Tibial artery (tissue), 4 donors: ENCODE data around the gene ZKSCAN3.
"Not testable (repeated sequence)": the region's sequence is repeated elsewhere in the genome, so short reads cannot be mapped to it uniquely, and the experiment has no call there.

Experiments used
- DNase-seq, 2 donors: peaks; one replicate each; pipeline ENCODE4 v3.0.0-alpha.2; 2019
- H3K27ac ChIP-seq, 2 donors: fragments of 200-600 bp; sonication (generic) in 1 of 2; 1 replicate in 1 of 2; 2 replicates in 1 of 2; pipeline ENCODE4 v1.5.1; 2018 to 2019; ENCODE audit warnings: mild to moderate bottlenecking in 1 of 2
- H3K27me3 ChIP-seq, 2 donors: fragments of 200-600 bp; sonication (generic) in 1 of 2; one replicate each; pipeline versions ENCODE4 v1.5.1 to v1.6.0; 2016 to 2019
- H3K36me3 ChIP-seq, 3 donors: fragments of 200-600 bp; sonication (generic) in 2 of 3; one replicate each; pipeline ENCODE4 v1.5.1; 2016 to 2019; ENCODE audit warnings: mild to moderate bottlenecking in 2 of 3
- H3K4me1 ChIP-seq, 4 donors: fragments of 200-600 bp; sonication (generic) in 2 of 4; 1 replicate in 3 of 4; 2 replicates in 1 of 4; pipeline ENCODE4 v1.5.1; 2016 to 2019
- H3K4me3 ChIP-seq, 2 donors: fragments of 200-600 bp; sonication (generic) in 1 of 2; 1 replicate in 1 of 2; 2 replicates in 1 of 2; pipeline ENCODE4 v1.5.1; 2018 to 2019; ENCODE audit warnings: mild to moderate bottlenecking in 2 of 2
- H3K9me3 ChIP-seq, 3 donors: fragments of 200-600 bp; sonication (generic) in 1 of 3; one replicate each; pipeline ENCODE4 v1.5.1; 2016 to 2019
- CTCF ChIP-seq, 2 experiments: fragments of 200-600 bp in 1 of 2; fragments of 450-650 bp in 1 of 2; IDR thresholded peaks; one replicate each; pipeline ENCODE4 v1.5.1; 2017 to 2019; ENCODE audit warnings: antibody characterized with exemption in 2 of 2, mild to moderate bottlenecking in 1 of 2, moderate library complexity in 1 of 2
- intact Hi-C: fragments of 100-400 bp; cut with DNase I; formaldehyde crosslinking; loops from one replicate; pipeline ENCODE4 v1.15.0; 2023; ENCODE audit warnings: low total_unique reads

ZKSCAN3 gene

GRCh38 chr6:28349892-28350737 is at the start of gene ZKSCAN3:
Gene ZKSCAN3, plus strand, starts transcription at chr6:28349947. Its CDS starts 9,640 bp downstream, at chr6:28359587.
- Histone ChIP-seq H3K27ac (peak within 1 kb of the TSS; percentile 70), H3K4me1 (peaks cover 0 to 18% (median 16%) of the 10 kb centered on the region in 4 donors), H3K4me3 (peak within 1 kb of the TSS; percentile 66), H3K27me3 (no peaks in the 10 kb centered on the region), H3K9me3 (no peaks in the 10 kb centered on the region), H3K36me3 (no peaks in the 10 kb centered on the region)
- no peak for TF ChIP-seq CTCF (IDR thresholded peaks at IDR 0.05)
- intact Hi-C loops = loop anchor here (10.0 kb wide), 2 partner anchors 95 to 125 kb away; partner anchors contain the start of genes NKAPL, ZKSCAN4 and ZSCAN9
- DNase-seq = peak; percentile 79 to 90

GRCh38 chr6:28303570-28303969 is 46.2 kb upstream of the ZKSCAN3 start:
- Histone ChIP-seq H3K27me3 (no peaks in the 10 kb centered on the region), H3K36me3 (peaks cover 19 to 40% (median 31%) of the 10 kb centered on the region in 3 donors), H3K27ac (no peak overlapping the region), H3K4me3 (no peak overlapping the region), H3K4me1 (no peaks in the 10 kb centered on the region), H3K9me3 (peaks cover 0 to 4% (median 3%) of the 10 kb centered on the region in 3 donors)
- no peak for DNase-seq
- intact Hi-C loops = no loop called here
- no peak for TF ChIP-seq CTCF (IDR thresholded peaks at IDR 0.05)

- H3K27ac ChIP-seq, H3K4me3 ChIP-seq, DNase-seq, intact Hi-C loops, H3K27me3 ChIP-seq, H3K9me3 ChIP-seq, H3K4me1 ChIP-seq: not testable (repeated sequence)
- H3K36me3 ChIP-seq = peaks cover 6 to 26% (median 11%) of the 10 kb centered on the region in 3 donors
These were observed 43.4 kb upstream of the ZKSCAN3 start for GRCh38 chr6:28306363-28306762.

GRCh38 chr6:28311139-28311823 is 38.5 kb upstream of the ZKSCAN3 start:
- no peak for DNase-seq
- peaks cover 0 to 10% (median 8%) of the 10 kb centered on the region in 3 donors for H3K9me3 ChIP-seq
- H3K4me3 ChIP-seq = no peak overlapping the region
- no peaks in the 10 kb centered on the region for H3K4me1 ChIP-seq
- intact Hi-C loops = no loop called here
- TF ChIP-seq CTCF (IDR thresholded peaks at IDR 0.05) = no peak
- H3K27ac ChIP-seq = no peak overlapping the region
- H3K27me3 ChIP-seq = no peaks in the 10 kb centered on the region
- H3K36me3 ChIP-seq = peaks cover 13 to 40% (median 18%) of the 10 kb centered on the region in 3 donors

- Histone ChIP-seq H3K4me1 (no peaks in the 10 kb centered on the region), H3K4me3 (no peak overlapping the region), H3K27me3 (no peaks in the 10 kb centered on the region), H3K36me3 (peaks cover 13 to 42% (median 18%) of the 10 kb centered on the region in 3 donors), H3K27ac (no peak overlapping the region), H3K9me3 (peaks cover 0 to 9% (median 7%) of the 10 kb centered on the region in 3 donors)
- TF ChIP-seq CTCF (IDR thresholded peaks at IDR 0.05) = no peak
- no peak for DNase-seq
- intact Hi-C loops = no loop called here
These were observed 36.8 kb upstream of the ZKSCAN3 start for GRCh38 chr6:28312939-28313338.

- DNase-seq = no peak
- no peak for TF ChIP-seq CTCF (IDR thresholded peaks at IDR 0.05)
- no peak overlapping the region for H3K27ac ChIP-seq
- peaks cover 0 to 16% (median 13%) of the 10 kb centered on the region in 3 donors for H3K9me3 ChIP-seq
- H3K4me1 ChIP-seq = no peaks in the 10 kb centered on the region
- H3K4me3 ChIP-seq = no peak overlapping the region
- intact Hi-C loops = no loop called here
- H3K36me3 ChIP-seq = peaks cover 13 to 54% (median 21%) of the 10 kb centered on the region in 3 donors
- no peaks in the 10 kb centered on the region for H3K27me3 ChIP-seq
These were observed 34.1 kb upstream of the ZKSCAN3 start for GRCh38 chr6:28315628-28316027.

GRCh38 chr6:28317866-28318265 is 31.9 kb upstream of the ZKSCAN3 start:
- H3K27me3 ChIP-seq = not testable (repeated sequence)

More at GRCh38 chr6:28317866-28318265, 31.9 kb upstream of the ZKSCAN3 start:
- Histone ChIP-seq H3K36me3 (peaks cover 10 to 50% (median 34%) of the 10 kb centered on the region in 3 donors), H3K9me3 (peaks cover 0 to 17% (median 14%) of the 10 kb centered on the region in 3 donors)
- H3K4me1 ChIP-seq, intact Hi-C loops, DNase-seq, H3K4me3 ChIP-seq, H3K27ac ChIP-seq: not testable (repeated sequence)
